DLD1 (cell line): ENCODE data around the gene MST1R.

Experiments used
- in situ Hi-C: cut with HindIII; loops from 2 replicates; pipeline ENCODE4 v1.10.0; 2017; ENCODE audit warnings: low sequenced_read_pairs

The MST1R gene

GRCh38 chr3:49879721-49880120, 24.0 kb downstream of the MST1R start:
- in situ Hi-C loops = no loop called here

DNA sequence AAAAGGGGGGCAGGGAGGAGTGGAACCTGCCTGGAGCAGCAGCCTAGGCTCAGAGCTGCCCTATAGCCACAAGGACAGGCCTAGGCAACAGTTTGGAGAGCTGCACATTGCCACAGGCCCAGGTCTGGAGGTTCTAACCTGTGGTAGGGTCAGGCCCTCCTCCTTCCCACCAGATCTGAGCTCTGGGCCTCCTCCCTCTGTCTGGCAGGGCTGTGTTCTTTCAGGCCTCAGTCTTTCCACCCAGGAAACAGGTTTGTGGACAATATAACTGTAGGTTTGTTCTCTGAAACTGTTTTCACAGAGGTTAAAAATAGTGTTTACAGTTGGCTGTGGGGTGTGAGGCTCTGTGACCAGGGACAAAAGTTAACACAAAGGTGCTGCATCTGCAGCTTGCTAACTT, 25.0 kb downstream of the MST1R start:
- in situ Hi-C loops = no loop called here

DNA sequence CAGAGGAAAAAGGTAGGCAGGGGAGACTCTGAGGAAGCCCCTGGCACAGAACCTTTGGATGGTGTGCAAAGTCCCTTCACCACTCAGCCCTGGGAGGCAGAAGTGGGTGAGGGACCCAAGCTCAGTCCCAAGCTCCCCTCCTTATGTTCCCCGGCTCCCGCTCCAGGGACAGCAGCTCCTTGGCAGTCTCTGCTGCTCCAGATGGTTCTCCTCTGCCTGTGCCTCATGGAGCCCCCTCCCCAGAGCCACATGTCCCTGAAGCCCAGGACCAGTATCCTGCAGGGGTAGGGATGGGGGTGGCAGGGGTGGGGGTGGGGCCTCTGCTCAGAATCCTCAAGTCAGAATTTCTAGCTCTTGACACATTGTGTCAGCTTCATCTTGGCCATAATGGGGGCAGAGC, 26.0 kb downstream of the MST1R start:
- in situ Hi-C loops = no loop called here

DNA sequence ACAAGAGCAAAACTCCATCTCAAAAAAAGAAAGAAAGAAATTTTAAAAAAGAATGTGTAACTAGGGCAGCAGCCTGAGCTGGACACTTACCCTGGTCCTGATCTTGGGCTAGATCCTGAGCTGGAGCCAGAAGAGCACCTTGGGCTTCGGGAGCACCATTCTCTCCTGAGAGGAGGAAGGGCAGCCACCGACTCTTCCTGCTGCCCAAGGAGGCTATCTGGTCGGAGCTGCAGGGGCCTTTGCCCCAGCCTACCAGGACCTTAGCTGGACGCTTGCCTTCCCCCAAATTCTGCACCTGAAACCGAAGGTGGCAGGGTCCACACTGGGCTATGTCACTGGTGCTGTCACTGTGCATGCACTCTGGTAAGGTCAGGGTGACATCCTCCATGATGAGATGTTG, 27.1 kb downstream of the MST1R start:
- in situ Hi-C loops = no loop called here

- in situ Hi-C loops = no loop called here
Measured at GRCh38 chr3:49873623-49874022, 30.1 kb downstream of the MST1R start.

DNA sequence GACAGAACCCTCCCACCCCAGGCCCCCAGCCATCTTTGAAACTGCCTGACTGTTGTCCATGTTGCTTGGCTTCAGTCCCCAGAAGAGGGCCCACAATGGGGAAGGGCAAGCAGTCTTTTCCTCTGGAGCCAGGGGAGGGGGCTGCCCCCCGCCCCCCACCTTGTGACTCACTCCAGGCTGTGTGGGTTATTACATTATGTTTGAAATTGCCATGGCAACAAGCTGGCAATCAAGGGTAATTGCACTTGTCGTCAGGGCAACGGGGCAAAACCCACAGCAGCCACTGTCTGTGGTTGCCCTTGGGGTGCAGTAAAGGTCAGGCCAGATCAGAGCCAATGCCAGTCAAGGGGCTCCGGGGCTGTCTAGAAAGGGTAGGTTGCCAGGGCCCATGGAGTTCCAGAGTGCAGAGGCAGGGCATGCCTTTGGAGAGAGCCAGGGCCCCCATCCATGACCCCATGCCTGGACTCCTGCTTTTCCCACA, 30.8 kb downstream of the MST1R start:
- in situ Hi-C loops = no loop called here

GRCh38 chr3:49871531-49872153, 32.0 kb downstream of the MST1R start:
- in situ Hi-C loops = no loop called here

DNA sequence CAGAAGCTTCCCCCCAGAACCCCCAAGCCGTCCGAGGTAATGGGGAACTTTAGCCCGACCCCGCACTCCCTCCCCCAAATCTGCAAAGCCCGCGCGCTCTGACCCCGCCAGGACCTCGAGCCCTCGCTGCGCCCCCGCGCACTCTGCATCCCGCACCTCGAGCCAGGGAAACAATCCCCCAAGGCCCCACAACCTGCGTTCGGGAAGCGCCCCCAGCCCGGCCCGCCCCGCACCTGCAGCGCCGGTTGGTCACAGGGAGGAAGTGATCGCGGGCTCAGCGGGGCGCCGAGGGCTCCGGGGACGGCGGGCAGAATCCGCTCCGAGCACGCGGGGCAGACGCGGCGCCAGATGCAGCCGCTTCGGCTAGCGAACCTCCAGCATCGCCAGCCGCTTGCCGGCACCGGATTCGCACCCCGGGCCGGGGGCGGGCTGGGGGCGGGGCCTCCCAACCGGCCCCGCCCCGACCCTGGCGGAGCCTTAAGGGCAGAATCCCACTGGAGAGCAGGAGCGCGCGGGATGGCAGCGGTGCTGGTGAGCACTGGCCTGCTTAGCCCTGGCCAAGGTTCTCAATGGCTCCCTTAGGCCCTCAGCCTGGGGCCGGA, 34.0 kb downstream of the MST1R start, which contains the start of gene CAMKV:
CAMKV (minus strand) TSS at position 382 of the 602 bp plus-strand sequence. CDS start 7,518 bp downstream, outside the sequence.
- in situ Hi-C loops = no loop called here

- in situ Hi-C loops = no loop called here
Measured at GRCh38 chr3:49868862-49869466, 34.7 kb downstream of the MST1R start.

DNA sequence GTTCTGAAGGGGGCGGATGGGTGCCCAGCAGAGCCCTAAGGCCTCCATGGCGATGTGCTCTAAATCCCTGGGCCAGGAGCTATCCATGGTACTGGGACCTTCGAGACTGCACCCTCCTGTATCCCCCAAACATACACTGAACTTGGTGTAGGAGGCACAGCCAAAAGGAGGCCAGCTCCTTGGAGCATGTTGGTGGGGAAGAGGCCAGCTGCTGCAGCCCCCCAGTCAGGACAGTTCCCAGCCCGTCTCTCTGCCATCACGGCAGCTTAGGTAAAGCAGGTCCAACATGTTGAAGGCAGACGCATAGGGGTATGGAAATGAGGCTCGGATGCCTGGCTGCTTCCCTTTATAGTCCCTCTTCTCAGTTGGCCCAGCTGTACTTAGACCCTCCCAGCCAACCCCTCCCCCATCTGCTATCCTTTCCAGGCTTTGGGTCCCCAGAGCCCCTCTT, 35.8 kb downstream of the MST1R start:
- in situ Hi-C loops = no loop called here

DNA sequence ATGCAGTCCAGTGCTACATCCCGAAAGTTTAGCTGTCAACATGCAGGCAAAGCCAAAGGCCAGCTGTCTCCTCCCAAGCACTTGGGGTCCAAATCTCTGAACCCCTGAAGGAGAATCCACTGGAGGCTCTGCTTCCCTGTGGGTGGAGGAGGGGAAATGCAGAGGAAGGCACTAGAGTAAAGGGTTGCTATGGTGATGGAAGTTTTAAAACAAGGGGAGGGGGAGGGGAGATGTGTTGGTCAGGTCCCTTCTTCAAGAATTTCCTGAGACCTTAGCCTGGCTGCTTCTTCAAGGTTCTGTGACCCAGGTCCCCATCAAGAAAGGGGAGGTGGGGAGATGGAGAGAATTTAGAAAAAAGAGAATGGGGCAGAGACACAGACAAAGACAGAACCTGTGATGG, 36.3 kb downstream of the MST1R start:
- in situ Hi-C loops = no loop called here

- in situ Hi-C loops = no loop called here
Measured at GRCh38 chr3:49865198-49865784, 38.4 kb downstream of the MST1R start.

GRCh38 chr3:49864505-49864904, 39.2 kb downstream of the MST1R start:
- in situ Hi-C loops = no loop called here

- in situ Hi-C loops = no loop called here
Measured at GRCh38 chr3:49859576-49860305, 43.9 kb downstream of the MST1R start.

DNA sequence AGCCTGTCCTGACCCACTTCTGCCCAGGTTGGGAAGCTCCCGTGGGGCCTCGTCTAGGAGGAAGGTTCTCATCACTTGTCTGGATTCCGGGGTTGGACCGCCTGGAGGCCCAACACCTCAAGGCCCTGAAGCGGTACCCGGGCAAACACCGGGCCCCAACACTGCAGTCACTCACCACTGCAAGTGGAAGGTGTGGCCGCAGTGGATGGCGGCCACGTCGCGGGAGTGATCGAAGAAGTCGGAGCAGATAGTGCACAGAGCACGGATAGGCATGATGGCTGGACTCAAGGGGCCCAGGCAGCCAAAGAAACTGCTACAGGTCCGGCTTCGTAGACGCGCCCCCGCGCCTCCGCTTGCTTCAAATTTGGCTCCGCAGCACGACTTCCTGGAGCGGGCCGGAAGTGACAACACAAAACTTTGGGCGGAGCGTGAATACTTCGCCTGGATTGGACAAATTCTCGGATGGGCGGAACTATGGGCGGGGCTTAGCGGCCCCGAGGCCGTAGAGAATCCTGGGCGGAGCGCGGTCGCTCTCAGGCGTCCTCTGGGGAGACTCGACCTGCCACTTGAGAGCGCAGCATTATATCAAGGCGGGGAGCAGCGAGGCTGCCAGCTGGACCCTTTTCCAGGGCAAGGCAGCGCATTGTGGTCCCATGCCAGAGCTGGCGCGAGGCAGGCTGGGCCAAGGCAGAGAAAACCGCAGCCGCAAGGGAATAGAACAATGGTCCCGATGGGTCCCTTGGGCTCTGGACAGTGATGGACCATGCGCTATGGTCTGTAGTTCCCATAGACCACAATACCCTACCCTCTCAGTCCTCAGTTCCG, 47.3 kb downstream of the MST1R start, which contains the start of gene TRAIP:
TRAIP (minus strand) TSS at position 384 of the 825 bp plus-strand sequence; CDS start at position 273, 111 bp downstream.
- in situ Hi-C loops = no loop called here

DNA sequence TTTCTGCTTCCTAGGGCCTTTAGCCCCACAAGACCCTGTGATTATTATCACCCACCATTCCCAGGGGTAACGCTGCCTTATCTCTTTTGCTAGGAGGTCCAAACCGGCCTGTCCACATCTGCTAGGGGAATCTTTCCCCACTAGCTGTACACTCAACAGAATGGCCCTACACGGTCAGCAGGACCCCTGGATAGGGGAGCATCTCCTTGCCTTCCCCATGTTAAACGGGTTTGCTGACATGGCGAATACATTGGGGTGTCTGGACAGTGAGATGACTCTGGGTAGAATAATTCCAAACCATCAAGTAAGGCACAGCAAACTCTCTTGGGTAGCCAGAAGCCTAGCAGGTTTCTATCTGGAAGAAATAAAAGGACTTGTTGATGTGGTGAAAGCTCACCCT, 48.0 kb downstream of the MST1R start:
- in situ Hi-C loops = no loop called here

GRCh38 chr3:49845694-49846093, 58.0 kb downstream of the MST1R start:
- in situ Hi-C loops = no loop called here

DNA sequence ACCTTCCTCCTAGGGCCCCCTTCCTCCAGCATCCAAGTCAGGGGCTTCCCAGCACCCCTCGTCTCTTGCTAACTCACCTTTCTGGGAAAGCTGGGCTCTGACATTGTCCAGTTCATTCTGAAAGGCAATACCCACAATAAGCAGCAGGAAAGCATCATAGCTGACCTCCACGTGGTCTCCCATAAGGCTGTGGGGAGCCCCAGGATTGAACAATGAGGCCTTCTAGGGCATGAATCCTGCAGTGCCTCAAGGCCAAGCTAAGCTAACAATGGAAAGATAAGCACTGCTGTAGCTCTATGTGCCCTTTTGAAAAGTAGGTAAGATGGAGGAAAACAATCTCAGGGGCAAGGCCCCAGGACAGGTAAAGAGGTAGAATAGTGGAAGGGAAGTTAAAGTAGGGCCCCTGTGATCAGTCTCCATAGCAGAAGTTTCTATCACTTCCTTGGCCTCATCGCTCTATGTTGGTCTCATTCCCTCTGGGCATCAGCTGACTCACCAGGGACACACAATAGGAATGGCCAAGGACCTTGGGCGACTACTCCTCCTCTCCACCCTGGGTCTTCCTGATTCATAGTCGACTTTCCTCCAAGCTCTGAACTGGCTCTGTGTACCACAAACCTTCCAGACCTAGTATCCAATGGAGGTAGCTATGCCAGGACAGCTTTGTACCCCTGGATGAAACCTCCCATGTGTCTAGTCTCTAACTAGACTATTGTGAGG, 59.0 kb downstream of the MST1R start:
- in situ Hi-C loops = no loop called here

GRCh38 chr3:49842843-49843517, 60.7 kb downstream of the MST1R start:
- in situ Hi-C loops = no loop called here
